ENCODE results near the gene DNMT1.

The DNMT1 gene

GRCh38 chr19:10142701-10143375 is 51.9 kb downstream of the DNMT1 start:
- CTCF ChIA-PET, result interaction anchor here (0.7 to 2.2 kb wide), 8 partner anchors 9 to 116 kb away, joined by 3 to 6 read pairs (median 4); no protein-coding TSS in a partner anchor
- POLR2A ChIA-PET, result interaction anchor here (0.6 kb wide), 1 partner anchor 45 kb away, joined by 6 read pairs; no protein-coding TSS in a partner anchor

GRCh38 chr19:10141973-10142372 is 52.8 kb downstream of the DNMT1 start:
- CTCF ChIA-PET, result interaction anchor here (0.9 to 2.2 kb wide), 4 partner anchors 11 to 238 kb away, joined by 3 to 6 read pairs (median 4); partner anchors contain the start of gene TYK2

More at GRCh38 chr19:10142701-10143375, 51.9 kb downstream of the DNMT1 start:
- TF ChIP-seq CTCF (IDR thresholded peaks at IDR 0.05; ENCODE audit: control extremely low read depth, extremely low read depth, low read depth, missing control alignments), result no peak
- no peak for DNase-seq (ENCODE audit: extremely low spot score)

GRCh38 chr19:10141479-10141878 is 53.3 kb downstream of the DNMT1 start:
- DNase-seq (ENCODE audit: extremely low spot score), result no peak
- ChIA-PET POLR2A (no interaction called here), CTCF (interaction anchor here (0.9 to 2.2 kb wide), 3 partner anchors 10 to 239 kb away, joined by 3 to 6 read pairs (median 5); partner anchors contain the start of gene TYK2)
- no peak for TF ChIP-seq CTCF (IDR thresholded peaks at IDR 0.05; ENCODE audit: control extremely low read depth, extremely low read depth, low read depth, missing control alignments)

More at GRCh38 chr19:10141973-10142372, 52.8 kb downstream of the DNMT1 start:
- POLR2A ChIA-PET, result no interaction called here
- DNase-seq (ENCODE audit: extremely low spot score), result no peak
- TF ChIP-seq CTCF (IDR thresholded peaks at IDR 0.05; ENCODE audit: control extremely low read depth, extremely low read depth, low read depth, missing control alignments), result no peak

- ChIA-PET POLR2A (no interaction called here), CTCF (interaction anchor here (0.9 to 1.1 kb wide), 2 partner anchors 110 to 252 kb away, joined by 3 to 4 read pairs; no protein-coding TSS in a partner anchor)
- TF ChIP-seq CTCF (IDR thresholded peaks at IDR 0.05; ENCODE audit: control extremely low read depth, extremely low read depth, low read depth, missing control alignments), result no peak
- DNase-seq (ENCODE audit: extremely low spot score), result no peak
Measured at GRCh38 chr19:10139952-10140351, 54.8 kb downstream of the DNMT1 start.

- ChIA-PET CTCF (interaction anchor here (1.0 to 1.6 kb wide), 5 partner anchors 8 to 120 kb away, joined by 3 to 5 read pairs (median 3); no protein-coding TSS in a partner anchor), POLR2A (no interaction called here)
- TF ChIP-seq CTCF (IDR thresholded peaks at IDR 0.05; ENCODE audit: control extremely low read depth, extremely low read depth, low read depth, missing control alignments), result no peak
- DNase-seq (ENCODE audit: extremely low spot score), result no peak
Measured at GRCh38 chr19:10138879-10139795, 55.6 kb downstream of the DNMT1 start.
